ENCODE data around the gene PLCG1. TPM values are rescaled to one million over a fixed set of nuclear protein-coding genes. Genes with fewer than 3 reads are reported as not detected.

Gene PLCG1
- total RNA-seq, 1 experiment from 2014 or later = 33.2 TPM

GRCh38 chr20:41150664-41151063 is 13.3 kb downstream of the PLCG1 start:
- H3K4me1 Mint-ChIP-seq (ENCODE audit: insufficient read depth, unreplicated experiment) = peaks cover 20% of the 10 kb centered on the region
- H3K27ac Mint-ChIP-seq (ENCODE audit: low read depth, unreplicated experiment) = no peak overlapping the region
- H3K4me3 Mint-ChIP-seq (ENCODE audit: unreplicated experiment) = no peak overlapping the region
- TF ChIP-seq, protein P1, sequence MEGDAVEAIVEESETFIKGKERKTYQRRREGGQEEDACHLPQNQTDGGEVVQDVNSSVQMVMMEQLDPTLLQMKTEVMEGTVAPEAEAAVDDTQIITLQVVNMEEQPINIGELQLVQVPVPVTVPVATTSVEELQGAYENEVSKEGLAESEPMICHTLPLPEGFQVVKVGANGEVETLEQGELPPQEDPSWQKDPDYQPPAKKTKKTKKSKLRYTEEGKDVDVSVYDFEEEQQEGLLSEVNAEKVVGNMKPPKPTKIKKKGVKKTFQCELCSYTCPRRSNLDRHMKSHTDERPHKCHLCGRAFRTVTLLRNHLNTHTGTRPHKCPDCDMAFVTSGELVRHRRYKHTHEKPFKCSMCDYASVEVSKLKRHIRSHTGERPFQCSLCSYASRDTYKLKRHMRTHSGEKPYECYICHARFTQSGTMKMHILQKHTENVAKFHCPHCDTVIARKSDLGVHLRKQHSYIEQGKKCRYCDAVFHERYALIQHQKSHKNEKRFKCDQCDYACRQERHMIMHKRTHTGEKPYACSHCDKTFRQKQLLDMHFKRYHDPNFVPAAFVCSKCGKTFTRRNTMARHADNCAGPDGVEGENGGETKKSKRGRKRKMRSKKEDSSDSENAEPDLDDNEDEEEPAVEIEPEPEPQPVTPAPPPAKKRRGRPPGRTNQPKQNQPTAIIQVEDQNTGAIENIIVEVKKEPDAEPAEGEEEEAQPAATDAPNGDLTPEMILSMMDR (IDR thresholded peaks at IDR 0.05; ENCODE audit: unreplicated experiment) = no peak
- intact Hi-C loops (cut with micrococcal nuclease) = no loop called here
- no peaks in the 10 kb centered on the region for H3K27me3 Mint-ChIP-seq (ENCODE audit: insufficient read depth, unreplicated experiment)
- BruUV-seq (replicated peaks) = no TSS peak
- DNase-seq (ENCODE audit: unreplicated experiment) = no peak
- ChIA-PET CTCF (interaction anchor here (0.7 to 2.0 kb wide), 3 partner anchors 22 to 710 kb away, joined by 3 to 11 read pairs (median 4); partner anchors contain the start of gene LPIN3), POLR2A (interaction anchor here (1.0 kb wide), 1 partner anchor 13 kb away, joined by 6 read pairs; no protein-coding TSS in a partner anchor)
- no peaks in the 10 kb centered on the region for H3K9me3 Mint-ChIP-seq (ENCODE audit: unreplicated experiment)
- H3K36me3 Mint-ChIP-seq (ENCODE audit: insufficient read depth, unreplicated experiment) = no peaks in the 10 kb centered on the region

GRCh38 chr20:41151134-41151869 is 14.0 kb downstream of the PLCG1 start:
- DNase-seq (ENCODE audit: unreplicated experiment) = no peak
- TF ChIP-seq, protein P1 (IDR thresholded peaks at IDR 0.05; ENCODE audit: unreplicated experiment) = no peak
- CTCF ChIA-PET = interaction anchor here (0.7 to 1.6 kb wide), 4 partner anchors 22 to 711 kb away, joined by 3 to 11 read pairs (median 4); partner anchors contain the start of gene LPIN3
- no peaks in the 10 kb centered on the region for H3K27me3 Mint-ChIP-seq (ENCODE audit: insufficient read depth, unreplicated experiment)
- POLR2A ChIA-PET = no interaction called here
- no peak overlapping the region for H3K4me3 Mint-ChIP-seq (ENCODE audit: unreplicated experiment)
- intact Hi-C loops (cut with micrococcal nuclease) = no loop called here
- peaks cover 19% of the 10 kb centered on the region for H3K4me1 Mint-ChIP-seq (ENCODE audit: insufficient read depth, unreplicated experiment)
- no TSS peak for BruUV-seq (replicated peaks)
- no peak overlapping the region for H3K27ac Mint-ChIP-seq (ENCODE audit: low read depth, unreplicated experiment)
- H3K36me3 Mint-ChIP-seq (ENCODE audit: insufficient read depth, unreplicated experiment) = no peaks in the 10 kb centered on the region
- no peaks in the 10 kb centered on the region for H3K9me3 Mint-ChIP-seq (ENCODE audit: unreplicated experiment)

- Mint-ChIP-seq H3K27me3 (ENCODE audit: insufficient read depth, unreplicated experiment) (no peaks in the 10 kb centered on the region), H3K4me3 (ENCODE audit: unreplicated experiment) (no peak overlapping the region), H3K4me1 (ENCODE audit: insufficient read depth, unreplicated experiment) (peaks cover 28% of the 10 kb centered on the region), H3K36me3 (ENCODE audit: insufficient read depth, unreplicated experiment) (peaks cover 2% of the 10 kb centered on the region), H3K27ac (ENCODE audit: low read depth, unreplicated experiment) (no peak overlapping the region), H3K9me3 (ENCODE audit: unreplicated experiment) (no peaks in the 10 kb centered on the region)
- intact Hi-C loops (cut with micrococcal nuclease) = no loop called here
- no peak for DNase-seq (ENCODE audit: unreplicated experiment)
- CTCF ChIA-PET = interaction anchor here (0.6 to 1.6 kb wide), 5 partner anchors 21 to 259 kb away, joined by 3 to 11 read pairs (median 4); partner anchors contain the start of gene LPIN3
- TF ChIP-seq, protein P1 (IDR thresholded peaks at IDR 0.05; ENCODE audit: unreplicated experiment) = no peak
- no TSS peak for BruUV-seq (replicated peaks)
- POLR2A ChIA-PET = interaction anchor here (0.6 to 1.1 kb wide), 4 partner anchors 8 to 49 kb away, joined by 3 to 5 read pairs (median 3); partner anchors contain the start of gene PLCG1
Measured at GRCh38 chr20:41152108-41152757, 14.9 kb downstream of the PLCG1 start.
